ENCODE results near the gene KPRP.

Gene KPRP

GRCh38 chr1:152795686-152796085 is 37.9 kb downstream of the KPRP start:
- no peak for TF ChIP-seq CTCF (conservative IDR thresholded peaks at IDR 0.05; ENCODE audit: low read depth, low read length)
- no peak for DNase-seq (ENCODE audit: low read depth)
- no peak overlapping the region for H3K4me3 ChIP-seq (ENCODE audit: low read depth, low read length)

- H3K4me3 ChIP-seq (ENCODE audit: low read depth, low read length) = no peak within 1 kb of the TSS
- no peak for TF ChIP-seq CTCF (conservative IDR thresholded peaks at IDR 0.05; ENCODE audit: low read depth, low read length)
- DNase-seq (ENCODE audit: low read depth) = no peak
Observed at GRCh38 chr1:152796421-152796820, 38.6 kb downstream of the KPRP start, which contains the start of gene LCE1D. Gene LCE1D, plus strand, starts transcription at chr1:152796721. Its CDS starts 1,074 bp downstream, at chr1:152797795.

- no peak for DNase-seq (ENCODE audit: low read depth)
- no peak overlapping the region for H3K4me3 ChIP-seq (ENCODE audit: low read depth, low read length)
- no peak for TF ChIP-seq CTCF (conservative IDR thresholded peaks at IDR 0.05; ENCODE audit: low read depth, low read length)
Observed at GRCh38 chr1:152801333-152801732, 43.5 kb downstream of the KPRP start.

GRCh38 chr1:152806576-152806975 is 48.8 kb downstream of the KPRP start, which contains the start of gene LCE1C:
Gene LCE1C, minus strand, starts transcription at chr1:152806651. Its CDS starts 1,173 bp downstream, at chr1:152805478.
- no peak for DNase-seq (ENCODE audit: low read depth)
- TF ChIP-seq CTCF (conservative IDR thresholded peaks at IDR 0.05; ENCODE audit: low read depth, low read length) = no peak
- no peak within 1 kb of the TSS for H3K4me3 ChIP-seq (ENCODE audit: low read depth, low read length)

GRCh38 chr1:152811050-152811449 is 53.2 kb downstream of the KPRP start:
- no peak overlapping the region for H3K4me3 ChIP-seq (ENCODE audit: low read depth, low read length)
- DNase-seq (ENCODE audit: low read depth) = no peak
- TF ChIP-seq CTCF (conservative IDR thresholded peaks at IDR 0.05; ENCODE audit: low read depth, low read length) = no peak

Measured in choroid plexus epithelial cell (primary cell).